H9 (cell line): ENCODE results near the gene SPOP. TPM values are rescaled to one million over a fixed set of nuclear protein-coding genes. Genes with fewer than 3 reads are reported as not detected.
A peak's percentile ranks its signal among the peaks of the same experiment; 100 is the strongest.

Experiments used
- DNase-seq: peaks from one replicate; pipeline ENCODE4 v3.0.0-alpha.2; 2017
- H2AFZ ChIP-seq: one replicate; pipeline ENCODE4 v1.6.1; 2013; ENCODE audit warnings: mild to moderate bottlenecking, low read length, control low read depth, moderate library complexity
- H2AK5ac ChIP-seq: 2 replicates; pipeline ENCODE4 v1.6.1; 2013; ENCODE audit warnings: low read length, control low read depth, mixed read lengths; ENCODE audit not compliant: insufficient read length
- H2BK120ac ChIP-seq: one replicate; pipeline ENCODE4 v1.6.1; 2013; ENCODE audit warnings: low read depth, mild to moderate bottlenecking, low read length, control low read depth, inconsistent platforms; ENCODE audit not compliant: poor library complexity, severe bottlenecking
- H2BK12ac ChIP-seq: 2 replicates; pipeline ENCODE4 v1.6.1; 2013; ENCODE audit warnings: low read length, control low read depth, mixed read lengths, low read depth; ENCODE audit not compliant: insufficient read length
- H2BK15ac ChIP-seq: 2 replicates; pipeline ENCODE4 v1.6.1; 2013; ENCODE audit warnings: low read depth, low read length, control low read depth
- H2BK20ac ChIP-seq: one replicate; pipeline ENCODE4 v1.6.1; 2013; ENCODE audit warnings: low read depth, mild to moderate bottlenecking, low read length, control low read depth, inconsistent platforms; ENCODE audit not compliant: poor library complexity, severe bottlenecking
- H2BK5ac ChIP-seq: 2 replicates; pipeline ENCODE4 v1.6.1; 2013; ENCODE audit warnings: low read length, control low read depth, mixed read lengths; ENCODE audit not compliant: insufficient read length
- H3K14ac ChIP-seq: 2 replicates; pipeline ENCODE4 v1.6.1; 2013; ENCODE audit warnings: low read length, control low read depth; ENCODE audit not compliant: insufficient read depth
- H3K18ac ChIP-seq: 2 replicates; pipeline ENCODE4 v1.6.1; 2013; ENCODE audit warnings: low read depth, mild to moderate bottlenecking, mixed read lengths, low read length, control low read depth; ENCODE audit not compliant: insufficient read length
- H3K23ac ChIP-seq: 2 replicates; pipeline ENCODE4 v1.6.1; 2013; ENCODE audit warnings: low read length, control low read depth, mixed read lengths, low read depth; ENCODE audit not compliant: insufficient read length
- H3K23me2 ChIP-seq: 2 replicates; pipeline ENCODE4 v1.6.1; 2013; ENCODE audit warnings: low read depth, mild to moderate bottlenecking, mixed read lengths, low read length, control low read depth; ENCODE audit not compliant: insufficient read length, poor library complexity, severe bottlenecking
- H3K27ac ChIP-seq: 2 replicates; pipeline ENCODE4 v1.5.1; 2013; ENCODE audit warnings: low read length, control low read depth, mixed read lengths, low read depth; ENCODE audit not compliant: insufficient read length
- H3K27me3 ChIP-seq: 2 replicates; pipeline ENCODE4 v1.6.1; 2013; ENCODE audit warnings: low read length, control low read depth, inconsistent platforms; ENCODE audit not compliant: insufficient read depth
- H3K4ac ChIP-seq: 2 replicates; pipeline ENCODE4 v1.6.1; 2013; ENCODE audit warnings: low read depth, mild to moderate bottlenecking, control low read depth, inconsistent platforms, low read length, moderate library complexity
- H3K4me1 ChIP-seq: 2 replicates; pipeline ENCODE4 v1.6.1; 2013; ENCODE audit warnings: low read length, control low read depth, inconsistent platforms; ENCODE audit not compliant: insufficient read depth
- H3K4me2 ChIP-seq: 2 replicates; pipeline ENCODE4 v1.6.1; 2013; ENCODE audit warnings: low read length, control low read depth, mixed read lengths; ENCODE audit not compliant: insufficient read length, insufficient read depth
- H3K56ac ChIP-seq: 2 replicates; pipeline ENCODE4 v1.6.1; 2013; ENCODE audit warnings: low read depth, mild to moderate bottlenecking, mixed read lengths, low read length, control low read depth; ENCODE audit not compliant: insufficient read length
- H3K79me1 ChIP-seq: 2 replicates; pipeline ENCODE4 v1.6.1; 2013; ENCODE audit warnings: low read depth, mild to moderate bottlenecking, moderate library complexity, low read length, control low read depth, inconsistent platforms; ENCODE audit not compliant: insufficient read depth, poor library complexity, severe bottlenecking
- H3K79me2 ChIP-seq: 2 replicates; pipeline ENCODE4 v1.6.1; 2013; ENCODE audit warnings: low read length, control low read depth, inconsistent platforms; ENCODE audit not compliant: insufficient read depth
- H3K9ac ChIP-seq: 2 replicates; pipeline ENCODE4 v1.6.1; 2013; ENCODE audit warnings: low read length, control low read depth, mixed read lengths; ENCODE audit not compliant: insufficient read length; ENCODE audit errors: extremely low read depth
- H3K9me3 ChIP-seq: one replicate; pipeline ENCODE4 v1.6.1; 2013; ENCODE audit warnings: low read depth, low read length, inconsistent platforms; ENCODE audit not compliant: control insufficient read depth
- H3T11ph ChIP-seq: one replicate; pipeline ENCODE4 v1.6.1; 2013; ENCODE audit warnings: mild to moderate bottlenecking, low read length, control low read depth, inconsistent platforms
- H4K20me1 ChIP-seq: one replicate; pipeline ENCODE4 v1.6.1; 2013; ENCODE audit not compliant: control insufficient read depth, insufficient read length, insufficient read depth
- H4K5ac ChIP-seq: 2 replicates; pipeline ENCODE4 v1.6.1; 2013; ENCODE audit warnings: low read depth, mild to moderate bottlenecking, mixed read lengths, low read length, control low read depth; ENCODE audit not compliant: insufficient read length
- H4K8ac ChIP-seq: replicated peaks from 2 replicates; pipeline ENCODE4 v1.6.1; 2013; ENCODE audit warnings: low read length, control low read depth, mixed read lengths, low read depth; ENCODE audit not compliant: insufficient read length
- H4K91ac ChIP-seq: 2 replicates; pipeline ENCODE4 v1.6.1; 2013; ENCODE audit warnings: low read depth, mild to moderate bottlenecking, moderate library complexity, mixed read lengths, low read length, control low read depth; ENCODE audit not compliant: insufficient read length
- H3K27ac Mint-ChIP-seq, 3 experiments: 2 replicates in 2 of 3; 3 replicates in 1 of 3; pipeline ENCODE4 v1.8.0; 2020 to 2021; ENCODE audit warnings: mixed read lengths in 3 of 3, mild to moderate bottlenecking in 1 of 3, moderate library complexity in 1 of 3
- H3K27me3 Mint-ChIP-seq: 2 replicates; pipeline ENCODE4 v1.8.0; 2021; ENCODE audit warnings: low read depth, mild to moderate bottlenecking, moderate library complexity, mixed read lengths
- H3K36me3 Mint-ChIP-seq, 3 experiments: 2 replicates in 2 of 3; 3 replicates in 1 of 3; pipeline ENCODE4 v1.8.0; 2020 to 2021; ENCODE audit warnings: low read depth in 3 of 3, mixed read lengths in 3 of 3; ENCODE audit not compliant: insufficient read depth in 1 of 3
- H3K4me1 Mint-ChIP-seq, 2 experiments: 2 replicates each; pipeline ENCODE4 v1.8.0; 2020; ENCODE audit warnings: mixed read lengths in 2 of 2
- H3K4me3 Mint-ChIP-seq, 2 experiments: 2 replicates in 1 of 2; 3 replicates in 1 of 2; pipeline ENCODE4 v1.8.0; 2020 to 2021; ENCODE audit warnings: mild to moderate bottlenecking in 2 of 2, mixed read lengths in 2 of 2, moderate library complexity in 1 of 2
- H3K9me3 Mint-ChIP-seq, 2 experiments: 2 replicates in 1 of 2; 3 replicates in 1 of 2; pipeline ENCODE4 v1.8.0; 2020; ENCODE audit warnings: mild to moderate bottlenecking in 2 of 2, mixed read lengths in 2 of 2, moderate library complexity in 1 of 2
- CTCF ChIP-seq: fragments of 200-600 bp; sonication (generic); conservative IDR thresholded peaks from 3 replicates; pipeline ENCODE4 v1.8.0; 2021; ENCODE audit warnings: antibody characterized with exemption, mild to moderate bottlenecking
- WGBS: extraction: QIAGEN DNeasy Blood & Tissue Kit; methylation state at CpG from one replicate; pipeline ENCODE4 v1.1.7; 2013; ENCODE audit warnings: missing lambda C conversion rate, low lambda C conversion rate, mixed read lengths; ENCODE audit not compliant: insufficient read length; ENCODE audit errors: extremely low coverage; 5-methylcytosine and 5-hydroxymethylcytosine counted together
- total RNA-seq: library from RNA; stranded (reverse); gene quantifications from 2 replicates; pipeline ENCODE4 v1.2.1, GENCODE V29; 2021

SPOP gene
- total RNA-seq, 1 experiment from 2014 or later, result 33.7 TPM

DNA sequence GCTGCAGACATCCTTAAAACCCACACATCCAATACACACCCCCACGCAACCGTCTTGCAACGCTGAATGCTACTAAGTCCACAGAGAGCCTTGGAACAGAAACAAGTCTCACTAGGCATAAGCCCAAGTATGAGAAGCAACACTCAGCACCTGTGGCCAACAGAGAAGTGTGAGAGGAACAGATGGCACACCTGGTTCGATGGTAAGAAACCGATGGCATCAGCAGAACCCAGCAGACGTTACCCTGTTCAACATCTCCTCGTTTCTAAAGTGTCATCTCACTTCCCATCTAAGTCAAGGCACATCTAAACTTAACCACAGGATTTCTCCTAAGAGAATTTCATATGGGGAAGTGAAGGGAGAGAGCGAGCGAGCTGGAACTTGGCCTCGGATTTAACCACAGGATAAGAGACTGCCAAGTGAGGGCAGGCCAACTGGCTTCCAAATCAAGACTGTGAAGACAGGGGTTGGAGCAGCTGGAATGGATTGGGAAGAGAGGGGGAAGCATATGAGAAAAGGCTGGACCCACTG is 61.2 kb downstream of the SPOP start:
- no peak overlapping the region for H3K56ac ChIP-seq
- DNase-seq, result no peak
- H3K23ac ChIP-seq, result no peak overlapping the region
- H3K9me3 Mint-ChIP-seq, result no peaks in the 10 kb centered on the region
- no peak overlapping the region for H2AFZ ChIP-seq
- no peaks in the 10 kb centered on the region for H3K27me3 ChIP-seq
- TF ChIP-seq CTCF, result no peak
- H3K4me1 Mint-ChIP-seq, result no peaks in the 10 kb centered on the region
- H2BK5ac ChIP-seq, result no peak overlapping the region
- no peak overlapping the region for H2BK12ac ChIP-seq
- H3K4me1 ChIP-seq, result no peaks in the 10 kb centered on the region
- no peak overlapping the region for H2BK15ac ChIP-seq
- H4K5ac ChIP-seq, result no peak overlapping the region
- no peak overlapping the region for H4K8ac ChIP-seq
- H4K91ac ChIP-seq, result no peak overlapping the region
- H3K14ac ChIP-seq, result no peak overlapping the region
- peaks cover 12 to 48% (median 47%) of the 10 kb centered on the region in 3 experiments; a peak in 6 of 7 replicates for H3K36me3 Mint-ChIP-seq
- H3K4me2 ChIP-seq, result no peak overlapping the region
- peak overlapping the region in 2 of 3 experiments; percentile 19 to 56; a peak in 2 of 7 replicates for H3K27ac Mint-ChIP-seq
- no peaks in the 10 kb centered on the region for H3K79me2 ChIP-seq
- H3K4me3 Mint-ChIP-seq, result no peak overlapping the region
- H3K18ac ChIP-seq, result no peak overlapping the region
- no peak overlapping the region for H2AK5ac ChIP-seq
- H3K9ac ChIP-seq, result no peak overlapping the region
- H3K9me3 ChIP-seq, result no peaks in the 10 kb centered on the region
- H2BK20ac ChIP-seq, result no peak overlapping the region
- no peaks in the 10 kb centered on the region for H3K27me3 Mint-ChIP-seq
- no peaks in the 10 kb centered on the region for H3K23me2 ChIP-seq
- H2BK120ac ChIP-seq, result no peak overlapping the region
- peaks cover 6% of the 10 kb centered on the region for H3K79me1 ChIP-seq
- H4K20me1 ChIP-seq, result no peaks in the 10 kb centered on the region
- H3K27ac ChIP-seq, result no peak overlapping the region
- no peak overlapping the region for H3T11ph ChIP-seq
- H3K4ac ChIP-seq, result no peak overlapping the region
- no CpG with 5 or more reads among the region's 10 CpGs for WGBS
